ENCODE measurements around the gene RPS6KA2.

DNA sequence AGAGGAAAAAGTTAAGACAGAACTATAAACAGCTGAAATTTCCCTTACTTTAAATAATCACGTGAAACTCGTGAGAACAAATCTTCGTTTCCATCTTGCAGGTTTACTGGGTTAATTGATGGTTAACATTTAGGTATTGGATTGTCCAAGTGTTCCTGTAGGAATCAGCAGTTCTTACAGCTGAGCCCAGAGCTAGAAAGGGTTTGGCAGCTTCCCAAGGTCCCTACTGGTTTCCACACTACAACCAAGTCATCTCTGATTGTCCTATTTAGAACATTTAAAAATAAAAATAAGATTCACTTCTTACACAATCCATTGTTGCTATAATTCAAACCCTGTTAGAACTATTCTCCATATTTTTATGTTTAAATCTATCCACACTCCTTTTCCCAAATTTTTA is 260.1 kb downstream of the RPS6KA2 start:
- no peak for TF ChIP-seq CTCF (IDR thresholded peaks at IDR 0.05)
- TF ChIP-seq POLR2A (IDR thresholded peaks at IDR 0.05) = no peak
